Activated naive CD8-positive, alpha-beta T cell (primary cell): ENCODE measurements around the gene VDR.

Source experiments
- H3K27ac Mint-ChIP-seq: one replicate; pipeline ENCODE4 v1.8.0; 2021; ENCODE audit warnings: mixed read lengths
- H3K27me3 Mint-ChIP-seq: one replicate; pipeline ENCODE4 v1.8.0; 2021; ENCODE audit warnings: mixed read lengths
- H3K36me3 Mint-ChIP-seq: one replicate; pipeline ENCODE4 v1.8.0; 2021; ENCODE audit warnings: mixed read lengths
- H3K4me1 Mint-ChIP-seq: one replicate; pipeline ENCODE4 v1.8.0; 2021; ENCODE audit warnings: low read depth, mixed read lengths
- H3K4me3 Mint-ChIP-seq: one replicate; pipeline ENCODE4 v1.8.0; 2021; ENCODE audit warnings: mild to moderate bottlenecking, mixed read lengths
- H3K9me3 Mint-ChIP-seq: one replicate; pipeline ENCODE4 v1.8.0; 2021; ENCODE audit warnings: low read depth, mixed read lengths

The VDR gene

DNA sequence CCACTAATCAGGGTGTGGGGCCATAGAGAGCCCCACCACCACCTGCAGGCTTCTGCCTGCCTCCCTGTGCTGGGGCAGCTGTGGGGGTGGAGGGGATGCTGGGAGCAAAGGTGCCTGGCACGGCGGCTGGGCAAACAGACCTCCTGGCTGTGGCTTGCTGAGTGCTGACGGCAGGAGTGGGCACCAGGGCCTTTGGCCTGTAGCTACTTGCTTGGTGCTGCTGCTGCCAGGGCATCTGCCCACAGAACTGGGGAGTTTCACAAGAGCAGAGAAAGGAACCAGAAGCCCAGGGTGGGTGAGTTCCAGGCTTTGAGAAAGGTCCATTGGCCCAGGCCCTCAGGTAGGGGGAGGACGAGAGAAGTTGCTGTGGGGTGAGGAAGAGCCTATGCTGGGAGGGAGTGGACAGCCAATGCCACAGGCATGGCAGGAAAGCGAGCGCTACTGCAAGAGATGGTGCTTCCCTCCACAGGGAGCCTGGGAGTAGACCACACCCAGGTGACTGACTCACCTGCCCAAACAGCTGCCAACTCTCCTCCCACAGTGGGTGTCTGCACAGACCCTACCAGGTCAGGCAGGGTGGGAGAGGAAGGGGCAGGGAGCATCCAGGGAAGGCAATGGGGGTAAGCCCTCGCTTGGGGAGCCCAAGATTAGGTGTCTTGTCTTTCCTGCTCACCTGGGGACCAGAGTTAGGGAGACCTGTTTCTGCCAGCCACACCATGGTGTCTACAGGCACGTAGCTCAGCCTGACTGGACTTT is 46.1 kb downstream of the VDR start:
- Mint-ChIP-seq H3K27ac (peak overlapping the region; percentile 50), H3K36me3 (peaks cover 2% of the 10 kb centered on the region), H3K4me1 (peaks cover 19% of the 10 kb centered on the region), H3K9me3 (no peaks in the 10 kb centered on the region), H3K4me3 (no peak overlapping the region), H3K27me3 (no peaks in the 10 kb centered on the region)

DNA sequence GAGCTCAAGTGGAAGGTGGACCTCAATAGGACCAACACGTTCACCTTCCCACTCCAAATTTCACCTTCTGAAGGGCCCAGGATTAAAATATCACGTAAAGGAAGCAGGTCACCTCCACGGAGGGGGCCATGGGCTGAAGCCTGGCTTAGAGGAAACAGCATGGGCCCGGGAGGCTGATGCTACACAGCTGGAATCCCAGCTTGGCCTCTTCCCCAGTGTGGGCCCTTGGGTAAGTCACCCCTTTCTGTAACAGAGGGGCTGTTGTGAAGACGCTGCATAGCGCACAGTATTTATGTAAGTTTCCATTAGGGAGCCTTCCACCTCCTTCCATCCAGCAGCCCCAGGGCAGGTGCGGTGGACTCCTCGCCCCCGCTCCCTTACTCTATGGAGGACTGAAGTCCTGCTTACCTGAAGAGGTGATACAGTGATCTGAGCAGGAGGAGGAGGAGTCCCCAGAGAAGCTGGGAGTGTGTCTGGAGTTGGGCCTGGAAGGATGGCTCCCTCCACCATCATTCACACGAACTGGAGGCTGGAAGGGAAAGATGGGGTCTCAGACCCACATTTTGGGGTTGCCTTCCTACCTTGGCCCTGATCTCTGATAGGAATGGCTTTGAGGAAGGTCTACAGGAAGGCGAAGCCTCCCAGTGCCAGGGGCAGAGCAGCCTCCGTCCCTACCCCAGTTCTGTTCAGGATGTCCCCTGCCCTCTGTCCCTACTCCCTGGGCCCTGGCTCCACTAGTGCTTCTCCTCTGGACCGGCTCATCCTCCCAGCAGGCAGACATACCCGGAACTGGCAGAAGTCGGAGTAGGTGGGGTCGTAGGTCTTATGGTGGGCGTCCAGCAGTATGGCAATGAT is 47.8 kb downstream of the VDR start:
- no peaks in the 10 kb centered on the region for H3K27me3 Mint-ChIP-seq
- H3K36me3 Mint-ChIP-seq = peaks cover 2% of the 10 kb centered on the region
- H3K27ac Mint-ChIP-seq = peak overlapping the region; percentile 28
- no peak overlapping the region for H3K4me3 Mint-ChIP-seq
- no peaks in the 10 kb centered on the region for H3K9me3 Mint-ChIP-seq
- H3K4me1 Mint-ChIP-seq = peaks cover 19% of the 10 kb centered on the region

DNA sequence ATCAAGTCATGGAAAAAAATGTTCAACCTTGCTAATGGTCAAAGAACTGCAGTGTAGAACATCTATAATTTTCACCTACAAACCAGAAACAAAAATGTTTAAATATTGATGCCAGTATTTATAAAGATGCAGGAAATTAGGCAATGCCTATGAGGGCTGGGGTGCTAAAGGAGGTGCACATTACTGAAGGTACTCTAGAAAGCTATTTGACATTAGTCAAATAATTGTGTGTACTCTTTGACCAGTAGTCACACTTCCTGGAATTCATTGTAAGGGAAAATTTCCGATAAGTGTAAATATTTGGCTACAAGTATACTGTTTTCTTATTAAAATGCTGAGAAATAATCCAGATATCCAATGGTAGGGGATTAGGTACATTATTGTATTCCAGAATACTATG is 48.7 kb downstream of the VDR start:
- H3K36me3 Mint-ChIP-seq = peaks cover 2% of the 10 kb centered on the region
- H3K27ac Mint-ChIP-seq = no peak overlapping the region
- H3K4me1 Mint-ChIP-seq = peaks cover 16% of the 10 kb centered on the region
- H3K4me3 Mint-ChIP-seq = no peak overlapping the region
- no peaks in the 10 kb centered on the region for H3K9me3 Mint-ChIP-seq
- no peaks in the 10 kb centered on the region for H3K27me3 Mint-ChIP-seq

DNA sequence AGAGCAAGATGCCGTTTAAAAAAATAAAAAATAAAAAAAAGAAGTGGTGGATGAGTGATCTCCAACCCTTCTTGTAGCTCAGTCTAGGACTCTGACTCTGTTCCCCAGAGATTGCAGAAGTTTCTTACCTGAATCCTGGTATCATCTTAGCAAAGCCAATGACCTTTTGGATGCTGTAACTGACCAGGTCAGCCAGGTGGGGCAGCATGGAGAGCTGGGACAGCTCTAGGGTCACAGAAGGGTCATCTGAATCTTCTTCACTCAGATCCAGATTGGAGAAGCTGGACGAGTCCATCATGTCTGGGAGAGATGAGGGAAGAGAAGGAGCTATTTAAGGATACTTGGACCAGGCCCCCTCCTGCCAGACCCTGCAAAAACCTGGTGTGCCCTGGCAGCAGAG is 49.3 kb downstream of the VDR start:
- Mint-ChIP-seq H3K36me3 (peaks cover 2% of the 10 kb centered on the region), H3K27ac (no peak overlapping the region), H3K9me3 (no peaks in the 10 kb centered on the region), H3K4me3 (no peak overlapping the region), H3K27me3 (no peaks in the 10 kb centered on the region), H3K4me1 (peaks cover 11% of the 10 kb centered on the region)

DNA sequence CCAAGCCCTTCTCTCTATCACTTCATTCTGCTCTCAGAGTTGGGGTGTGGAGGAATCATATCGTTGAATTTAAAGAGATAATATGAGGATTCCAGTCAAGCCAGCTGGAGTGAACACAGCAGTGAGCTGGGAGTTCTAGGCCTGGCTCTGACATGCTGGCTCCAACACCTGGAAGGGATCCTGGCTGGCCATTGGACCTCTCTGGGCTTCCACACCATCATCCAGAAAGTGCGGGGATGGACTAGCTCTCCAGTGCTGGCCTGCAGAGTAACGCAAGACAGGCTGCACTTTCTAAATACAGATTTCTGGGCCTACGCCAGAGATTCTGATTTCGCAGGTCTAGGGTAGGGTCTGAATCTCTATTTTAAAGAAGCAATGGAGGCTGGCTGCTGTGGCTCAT is 50.3 kb downstream of the VDR start:
- Mint-ChIP-seq H3K27ac (no peak overlapping the region), H3K4me1 (peaks cover 4% of the 10 kb centered on the region), H3K9me3 (no peaks in the 10 kb centered on the region), H3K4me3 (no peak overlapping the region), H3K36me3 (peaks cover 3% of the 10 kb centered on the region), H3K27me3 (no peaks in the 10 kb centered on the region)

DNA sequence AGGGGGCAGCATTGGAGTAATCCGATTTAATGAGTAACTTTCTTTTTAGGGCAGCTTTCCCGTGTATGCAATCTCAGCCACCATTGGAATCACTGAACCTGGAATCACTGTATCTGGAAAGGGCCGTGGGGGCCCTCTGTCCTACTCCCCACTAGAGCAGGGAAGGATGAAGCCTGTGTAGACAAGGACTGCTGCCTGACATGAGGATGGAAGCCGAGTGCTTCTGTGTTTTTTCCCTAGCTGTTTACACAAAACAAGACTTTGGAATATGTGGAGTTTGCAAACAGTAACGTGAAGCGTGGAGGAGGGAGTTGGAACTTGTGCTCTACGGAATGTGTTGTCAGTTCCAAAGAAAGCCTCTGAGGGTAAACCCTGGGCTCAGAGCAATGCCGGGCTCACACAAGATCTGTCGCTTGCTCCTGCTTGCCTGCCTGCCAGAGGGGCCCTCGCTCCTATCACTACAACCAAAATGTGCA is 52.7 kb downstream of the VDR start:
- no peaks in the 10 kb centered on the region for H3K9me3 Mint-ChIP-seq
- H3K4me1 Mint-ChIP-seq = no peaks in the 10 kb centered on the region
- no peaks in the 10 kb centered on the region for H3K27me3 Mint-ChIP-seq
- H3K27ac Mint-ChIP-seq = no peak overlapping the region
- peaks cover 3% of the 10 kb centered on the region for H3K36me3 Mint-ChIP-seq
- H3K4me3 Mint-ChIP-seq = no peak overlapping the region

DNA sequence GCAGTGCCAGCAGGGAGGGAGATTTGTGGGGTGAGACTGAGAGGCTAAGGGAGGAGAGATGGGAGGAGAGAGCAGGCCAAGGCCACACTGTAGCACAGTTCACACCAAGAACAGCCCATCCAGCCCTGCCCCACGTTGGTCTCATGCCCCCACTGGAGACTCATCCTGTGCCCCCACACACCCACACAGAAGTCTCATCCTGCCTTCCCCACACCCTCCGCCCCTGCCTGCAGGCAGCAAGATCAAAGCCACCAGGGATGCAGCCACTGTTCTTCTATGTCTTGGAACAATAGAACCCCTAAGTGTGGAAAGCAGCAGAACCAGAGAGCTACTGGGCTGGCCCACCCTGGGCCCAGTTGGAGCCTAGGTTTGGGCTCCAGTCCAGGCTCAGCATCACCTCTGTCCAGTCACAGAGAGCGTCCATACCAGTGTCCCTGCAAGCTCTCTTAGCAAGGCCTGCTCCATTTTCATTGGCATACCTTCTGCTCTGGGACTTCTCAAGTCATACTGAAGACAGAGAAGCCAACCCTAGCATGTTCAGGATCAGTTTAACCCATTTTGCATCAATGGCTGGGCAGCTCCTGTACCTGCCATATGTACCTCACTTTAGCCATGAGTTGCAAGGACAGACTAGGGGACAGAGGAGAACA is 53.4 kb downstream of the VDR start:
- Mint-ChIP-seq H3K4me1 (no peaks in the 10 kb centered on the region), H3K4me3 (no peak overlapping the region), H3K27me3 (no peaks in the 10 kb centered on the region), H3K9me3 (no peaks in the 10 kb centered on the region), H3K36me3 (peaks cover 3% of the 10 kb centered on the region), H3K27ac (no peak overlapping the region)

DNA sequence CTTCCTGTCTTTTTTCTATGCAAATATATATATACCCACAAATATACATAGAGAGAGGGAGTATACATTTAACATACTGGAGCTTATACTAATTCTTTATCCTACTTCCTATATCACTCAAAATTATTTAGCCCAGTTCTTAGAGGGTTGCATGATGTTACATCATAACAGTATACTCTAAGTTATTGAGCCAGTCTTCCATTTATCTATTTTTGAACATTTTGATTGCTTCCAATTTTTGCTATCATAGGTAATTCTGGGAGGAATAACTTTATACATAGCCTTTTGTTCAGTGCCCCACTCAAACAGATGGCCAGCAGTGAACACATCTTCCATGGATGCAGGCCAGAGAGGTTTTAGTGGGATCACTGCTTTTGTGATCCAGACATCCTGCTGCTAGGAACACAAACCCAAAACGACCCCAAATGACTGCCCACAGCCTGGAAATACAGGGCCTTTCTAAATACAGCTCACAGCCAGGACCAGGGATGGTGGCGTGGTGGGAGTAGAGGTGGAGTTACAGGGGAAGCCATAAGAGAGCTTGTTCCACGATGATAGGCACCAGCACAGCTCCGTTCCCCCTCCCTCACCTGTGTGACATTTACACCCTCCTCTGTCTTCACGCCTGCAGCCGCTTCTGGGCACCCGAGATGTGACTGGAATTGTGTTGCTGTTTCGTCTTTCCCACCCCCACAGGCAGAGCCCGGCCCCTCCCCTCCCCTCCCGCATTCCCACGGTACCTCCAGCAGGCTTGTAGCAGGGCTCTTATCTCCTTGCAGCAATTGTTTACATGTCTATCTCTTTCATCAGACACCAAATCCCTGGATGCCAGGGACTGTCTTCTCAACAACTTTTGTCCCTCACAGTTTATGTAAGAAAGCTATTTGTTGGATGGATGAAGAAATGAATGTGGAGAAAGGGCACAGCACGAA is 54.4 kb downstream of the VDR start:
- Mint-ChIP-seq H3K9me3 (no peaks in the 10 kb centered on the region), H3K4me1 (no peaks in the 10 kb centered on the region), H3K27ac (no peak overlapping the region), H3K36me3 (peaks cover 3% of the 10 kb centered on the region), H3K27me3 (no peaks in the 10 kb centered on the region), H3K4me3 (no peak overlapping the region)

DNA sequence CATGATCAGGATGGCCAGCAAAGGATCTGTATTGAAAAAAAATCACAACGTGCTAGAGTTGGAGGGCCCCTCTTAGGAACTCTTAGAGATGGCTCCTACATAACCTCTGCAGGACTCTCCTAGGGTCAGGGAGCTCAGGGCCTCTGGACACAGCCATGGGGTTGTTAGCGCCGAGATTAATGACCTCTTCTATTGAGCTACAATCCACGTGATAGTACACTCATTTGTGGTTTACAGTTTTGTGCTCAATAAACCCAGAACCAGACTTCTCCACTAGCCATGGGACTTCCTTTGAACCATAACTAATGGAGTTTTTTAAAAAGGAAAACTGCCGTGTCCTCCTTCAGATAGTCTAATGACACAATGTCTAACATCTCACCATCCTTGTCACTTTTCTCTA is 55.5 kb downstream of the VDR start:
- Mint-ChIP-seq H3K27ac (no peak overlapping the region), H3K4me3 (no peak overlapping the region), H3K4me1 (no peaks in the 10 kb centered on the region), H3K36me3 (peaks cover 5% of the 10 kb centered on the region), H3K27me3 (no peaks in the 10 kb centered on the region), H3K9me3 (no peaks in the 10 kb centered on the region)

DNA sequence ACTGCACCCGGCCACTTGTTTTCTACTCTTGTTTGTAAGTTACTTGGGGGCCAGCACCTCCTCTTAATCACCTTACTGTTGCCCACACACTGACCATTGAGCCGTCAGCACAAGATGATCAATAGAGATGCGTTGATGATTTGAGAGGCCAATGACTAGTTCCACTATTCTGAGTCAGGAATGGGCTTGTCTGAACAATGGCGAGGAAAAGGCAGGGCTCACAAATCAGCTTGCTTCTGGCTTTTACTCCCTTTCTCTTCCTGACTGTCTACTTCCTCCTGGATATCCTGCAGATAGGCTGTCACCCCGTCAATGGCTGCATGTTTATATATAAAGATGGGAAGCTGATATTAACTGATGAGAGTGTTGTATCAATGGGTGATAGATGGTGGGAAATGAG is 55.9 kb downstream of the VDR start:
- H3K27me3 Mint-ChIP-seq = no peaks in the 10 kb centered on the region
- no peak overlapping the region for H3K4me3 Mint-ChIP-seq
- no peaks in the 10 kb centered on the region for H3K4me1 Mint-ChIP-seq
- no peak overlapping the region for H3K27ac Mint-ChIP-seq
- peaks cover 5% of the 10 kb centered on the region for H3K36me3 Mint-ChIP-seq
- H3K9me3 Mint-ChIP-seq = no peaks in the 10 kb centered on the region

DNA sequence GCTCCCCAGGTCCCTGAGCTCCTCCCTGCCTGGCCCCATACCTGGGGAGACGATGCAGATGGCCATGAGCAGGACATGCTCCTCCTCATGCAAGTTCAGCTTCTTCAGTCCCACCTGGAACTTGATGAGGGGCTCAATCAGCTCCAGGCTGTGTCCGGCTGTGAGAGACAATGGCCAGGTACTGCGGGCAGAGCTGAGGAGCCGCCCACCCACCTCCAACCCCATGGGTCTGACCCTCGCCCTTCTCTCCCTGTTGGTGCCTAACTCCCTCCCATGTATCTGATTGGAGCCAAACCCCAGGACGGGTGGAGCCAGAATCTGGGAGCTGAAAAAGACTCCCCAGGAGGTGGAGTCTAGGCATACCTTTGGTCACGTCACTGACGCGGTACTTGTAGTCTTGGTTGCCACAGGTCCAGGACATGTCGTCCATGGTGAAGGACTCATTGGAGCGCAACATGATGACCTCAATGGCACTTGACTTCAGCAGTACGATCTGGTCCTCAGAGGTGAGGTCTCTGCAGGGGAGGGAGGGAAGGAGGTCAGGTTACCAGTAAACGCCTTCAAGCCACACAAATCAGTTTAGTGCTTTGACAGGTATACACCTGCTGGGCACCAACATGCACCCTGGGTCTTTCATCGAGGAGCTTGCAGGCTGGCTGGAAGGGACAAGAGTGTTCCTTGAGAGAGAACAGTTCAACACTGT is 58.3 kb downstream of the VDR start:
- Mint-ChIP-seq H3K27me3 (no peaks in the 10 kb centered on the region), H3K4me1 (no peaks in the 10 kb centered on the region), H3K4me3 (no peak overlapping the region), H3K36me3 (peaks cover 5% of the 10 kb centered on the region), H3K27ac (no peak overlapping the region), H3K9me3 (no peaks in the 10 kb centered on the region)

DNA sequence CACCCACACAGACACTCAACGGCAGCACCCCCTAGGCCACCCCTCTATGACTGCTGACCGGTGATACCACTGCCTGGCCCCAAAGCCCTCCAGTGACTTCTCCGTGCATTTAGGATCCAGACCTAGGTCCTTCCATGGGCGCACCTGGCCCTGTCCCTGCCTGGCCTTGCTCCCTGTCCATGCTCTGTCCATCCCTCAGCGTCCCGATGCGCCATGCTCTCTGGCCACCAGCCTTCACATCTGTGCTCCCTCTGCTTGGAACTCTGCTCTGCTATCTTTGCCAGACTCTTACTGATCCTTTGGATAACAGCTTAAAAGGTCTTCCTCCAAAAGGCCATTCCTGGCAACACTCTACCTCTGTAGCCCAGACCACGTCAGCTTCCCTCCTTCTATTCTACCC is 59.7 kb downstream of the VDR start:
- Mint-ChIP-seq H3K27me3 (no peaks in the 10 kb centered on the region), H3K4me3 (no peak overlapping the region), H3K36me3 (peaks cover 3% of the 10 kb centered on the region), H3K27ac (no peak overlapping the region), H3K4me1 (no peaks in the 10 kb centered on the region), H3K9me3 (no peaks in the 10 kb centered on the region)

DNA sequence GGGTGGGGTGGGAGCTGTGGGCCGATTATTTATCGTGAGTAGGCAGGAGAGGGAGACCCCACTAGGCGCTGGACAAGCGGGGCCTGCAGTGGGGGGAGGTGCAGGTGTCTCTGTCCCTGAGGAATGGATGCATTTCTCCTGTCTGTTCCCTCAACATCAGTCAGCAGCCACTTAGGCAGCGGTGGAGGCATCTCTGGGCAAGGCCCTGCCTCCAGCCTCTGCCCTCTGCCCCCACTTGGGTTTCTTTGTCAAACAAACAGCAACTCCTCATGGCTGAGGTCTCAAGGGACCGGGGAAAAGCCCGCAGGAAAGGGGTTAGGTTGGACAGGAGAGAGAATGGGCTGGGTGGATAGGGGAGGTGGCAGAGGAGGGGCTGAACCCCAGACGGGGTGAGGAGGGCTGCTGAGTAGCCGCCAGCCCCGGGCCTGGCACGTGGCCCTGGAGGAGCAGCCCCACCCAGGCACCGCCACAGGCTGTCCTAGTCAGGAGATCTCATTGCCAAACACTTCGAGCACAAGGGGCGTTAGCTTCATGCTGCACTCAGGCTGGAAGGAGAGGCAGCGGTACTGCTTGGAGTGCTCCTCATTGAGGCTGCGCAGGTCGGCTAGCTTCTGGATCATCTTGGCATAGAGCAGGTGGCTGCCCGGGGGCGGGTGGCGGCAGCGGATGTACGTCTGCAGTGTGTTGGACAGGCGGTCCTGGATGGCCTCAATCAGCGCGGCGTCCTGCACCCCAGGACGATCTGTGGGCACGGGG is 60.4 kb downstream of the VDR start:
- H3K4me1 Mint-ChIP-seq = no peaks in the 10 kb centered on the region
- H3K36me3 Mint-ChIP-seq = peaks cover 2% of the 10 kb centered on the region
- no peaks in the 10 kb centered on the region for H3K27me3 Mint-ChIP-seq
- H3K27ac Mint-ChIP-seq = no peak overlapping the region
- no peak overlapping the region for H3K4me3 Mint-ChIP-seq
- H3K9me3 Mint-ChIP-seq = no peaks in the 10 kb centered on the region
